Measurements from ENCODE around the gene DENND4B.

The DENND4B gene

DNA sequence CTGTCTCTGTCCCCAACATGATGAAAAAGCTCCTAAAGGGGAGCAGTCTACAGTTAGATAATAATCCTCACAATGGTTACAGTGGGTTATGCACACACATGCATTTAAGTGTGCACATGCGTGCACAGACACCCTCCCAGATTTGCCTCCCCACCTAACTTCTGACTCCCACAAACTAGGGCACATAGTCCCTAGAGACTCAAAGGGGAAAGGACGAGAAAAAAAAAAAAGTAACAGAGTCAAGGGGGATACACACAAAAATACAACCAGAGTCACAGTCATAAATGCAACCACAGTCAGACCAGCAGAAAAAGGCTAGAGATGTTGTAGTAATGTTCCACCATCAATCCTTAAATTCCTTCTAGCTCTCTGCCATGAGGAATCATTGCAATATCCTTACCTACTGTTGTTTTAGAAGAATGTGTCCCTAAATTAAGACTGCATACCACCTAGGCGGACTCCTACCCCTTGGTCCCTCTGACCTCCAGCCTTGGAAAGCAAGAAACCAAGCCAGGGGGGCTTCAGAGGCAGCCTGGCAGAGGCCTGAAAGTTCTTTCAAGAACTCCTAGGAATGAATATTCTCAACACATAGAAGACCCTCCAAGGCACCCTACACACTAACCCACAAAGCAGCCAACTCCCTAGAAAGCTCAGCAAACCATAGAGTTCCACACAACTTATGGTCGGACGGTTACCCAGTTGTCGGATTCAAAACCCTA, 10.6 kb upstream of the DENND4B start:
- Histone ChIP-seq H3K27me3 (ENCODE audit: insufficient read depth, poor library complexity, severe bottlenecking) (no peaks in the 10 kb centered on the region), H3K4me1 (ENCODE audit: insufficient read depth, poor library complexity, severe bottlenecking) (peaks cover 3% of the 10 kb centered on the region), H3K9me3 (ENCODE audit: severe bottlenecking) (no peaks in the 10 kb centered on the region), H3K36me3 (ENCODE audit: low read depth) (peaks cover 35% of the 10 kb centered on the region), H3K27ac (ENCODE audit: poor library complexity, severe bottlenecking) (peak overlapping the region; percentile 66), H3K4me3 (ENCODE audit: severe bottlenecking) (peak overlapping the region; percentile 79)
- DNase-seq (ENCODE audit: low spot score) = no peak
- TF ChIP-seq, protein P1, sequence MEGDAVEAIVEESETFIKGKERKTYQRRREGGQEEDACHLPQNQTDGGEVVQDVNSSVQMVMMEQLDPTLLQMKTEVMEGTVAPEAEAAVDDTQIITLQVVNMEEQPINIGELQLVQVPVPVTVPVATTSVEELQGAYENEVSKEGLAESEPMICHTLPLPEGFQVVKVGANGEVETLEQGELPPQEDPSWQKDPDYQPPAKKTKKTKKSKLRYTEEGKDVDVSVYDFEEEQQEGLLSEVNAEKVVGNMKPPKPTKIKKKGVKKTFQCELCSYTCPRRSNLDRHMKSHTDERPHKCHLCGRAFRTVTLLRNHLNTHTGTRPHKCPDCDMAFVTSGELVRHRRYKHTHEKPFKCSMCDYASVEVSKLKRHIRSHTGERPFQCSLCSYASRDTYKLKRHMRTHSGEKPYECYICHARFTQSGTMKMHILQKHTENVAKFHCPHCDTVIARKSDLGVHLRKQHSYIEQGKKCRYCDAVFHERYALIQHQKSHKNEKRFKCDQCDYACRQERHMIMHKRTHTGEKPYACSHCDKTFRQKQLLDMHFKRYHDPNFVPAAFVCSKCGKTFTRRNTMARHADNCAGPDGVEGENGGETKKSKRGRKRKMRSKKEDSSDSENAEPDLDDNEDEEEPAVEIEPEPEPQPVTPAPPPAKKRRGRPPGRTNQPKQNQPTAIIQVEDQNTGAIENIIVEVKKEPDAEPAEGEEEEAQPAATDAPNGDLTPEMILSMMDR (IDR thresholded peaks at IDR 0.05; ENCODE audit: poor library complexity, severe bottlenecking) = no peak
- ATAC-seq (ENCODE audit: low read depth) = no peak

DNA sequence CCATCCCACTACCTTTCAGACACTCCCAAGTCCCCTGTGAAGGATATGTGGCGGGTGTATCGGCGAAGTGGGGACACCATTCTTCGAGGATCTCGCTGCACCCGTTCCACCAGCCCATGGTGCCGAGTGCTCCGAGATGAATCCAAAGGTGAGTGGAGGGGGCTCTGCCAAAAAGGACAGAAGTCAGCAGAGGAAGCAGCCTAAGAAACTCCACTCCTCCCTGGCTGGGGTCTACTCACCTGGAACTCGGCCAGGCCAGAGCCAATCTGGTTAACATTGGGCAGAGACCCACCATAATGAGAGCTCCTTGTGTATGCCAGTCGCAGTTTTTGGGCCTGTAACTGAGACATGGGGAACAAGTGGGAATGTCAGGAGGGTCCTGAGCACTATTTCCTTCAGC, 8.3 kb upstream of the DENND4B start:
- Histone ChIP-seq H3K27me3 (ENCODE audit: insufficient read depth, poor library complexity, severe bottlenecking) (no peaks in the 10 kb centered on the region), H3K4me1 (ENCODE audit: insufficient read depth, poor library complexity, severe bottlenecking) (peaks cover 3% of the 10 kb centered on the region), H3K9me3 (ENCODE audit: severe bottlenecking) (no peaks in the 10 kb centered on the region), H3K4me3 (ENCODE audit: severe bottlenecking) (no peak overlapping the region), H3K27ac (ENCODE audit: poor library complexity, severe bottlenecking) (no peak overlapping the region), H3K36me3 (ENCODE audit: low read depth) (peaks cover 37% of the 10 kb centered on the region)
- ATAC-seq (ENCODE audit: low read depth) = no peak
- TF ChIP-seq, protein P1 (IDR thresholded peaks at IDR 0.05; ENCODE audit: poor library complexity, severe bottlenecking) = no peak
- no peak for DNase-seq (ENCODE audit: low spot score)

DNA sequence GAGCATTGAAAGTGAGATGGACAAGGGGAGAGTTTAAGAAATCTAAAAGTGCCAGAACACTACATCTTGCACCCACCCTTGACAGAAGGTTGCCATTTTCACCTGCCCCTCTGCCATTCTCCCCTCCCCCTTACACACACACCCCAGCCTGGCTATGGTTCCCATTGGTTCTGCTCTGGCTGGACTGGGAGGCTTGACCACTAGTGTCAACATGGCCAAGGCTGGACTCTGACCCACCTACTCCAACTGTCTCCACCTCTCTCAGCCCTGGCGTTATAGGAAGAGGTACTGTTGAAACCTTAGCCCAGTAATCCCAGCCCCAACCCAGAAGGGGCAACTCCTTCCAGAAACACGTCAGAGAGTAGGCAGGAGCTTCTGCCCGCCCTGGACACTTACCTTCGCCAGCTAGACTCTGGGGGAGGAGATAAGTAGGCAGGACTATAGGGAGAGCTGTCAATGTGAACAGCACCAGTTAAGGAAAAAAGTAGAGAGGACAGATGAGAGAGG, 7.4 kb upstream of the DENND4B start:
- Histone ChIP-seq H3K27ac (ENCODE audit: poor library complexity, severe bottlenecking) (no peak overlapping the region), H3K4me3 (ENCODE audit: severe bottlenecking) (no peak overlapping the region), H3K4me1 (ENCODE audit: insufficient read depth, poor library complexity, severe bottlenecking) (peaks cover 3% of the 10 kb centered on the region), H3K27me3 (ENCODE audit: insufficient read depth, poor library complexity, severe bottlenecking) (no peaks in the 10 kb centered on the region), H3K9me3 (ENCODE audit: severe bottlenecking) (no peaks in the 10 kb centered on the region), H3K36me3 (ENCODE audit: low read depth) (peaks cover 39% of the 10 kb centered on the region)
- TF ChIP-seq, protein P1 (IDR thresholded peaks at IDR 0.05; ENCODE audit: poor library complexity, severe bottlenecking) = no peak
- no peak for DNase-seq (ENCODE audit: low spot score)
- ATAC-seq (ENCODE audit: low read depth) = no peak

DNA sequence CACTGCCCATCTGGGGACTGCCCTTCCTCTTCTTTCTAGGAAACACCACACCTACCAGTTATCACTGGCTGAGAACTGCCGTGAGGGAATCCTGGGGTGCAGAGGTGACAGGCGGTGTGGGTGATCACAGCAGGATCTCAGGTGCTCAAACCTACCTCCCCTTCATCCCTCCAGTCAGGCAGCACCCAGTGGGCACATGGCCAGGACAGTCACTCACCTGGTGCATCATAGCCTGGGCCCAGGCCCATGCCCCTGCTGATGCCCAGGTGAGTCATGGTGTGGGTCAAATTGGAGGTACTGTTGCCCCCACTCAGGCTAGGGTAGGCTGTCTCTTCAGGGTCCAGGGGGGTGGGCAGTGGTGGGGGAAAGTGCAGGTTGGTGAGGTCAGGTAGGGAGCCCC, 5.3 kb upstream of the DENND4B start:
- Histone ChIP-seq H3K36me3 (ENCODE audit: low read depth) (peaks cover 46% of the 10 kb centered on the region), H3K27me3 (ENCODE audit: insufficient read depth, poor library complexity, severe bottlenecking) (no peaks in the 10 kb centered on the region), H3K27ac (ENCODE audit: poor library complexity, severe bottlenecking) (no peak overlapping the region), H3K9me3 (ENCODE audit: severe bottlenecking) (no peaks in the 10 kb centered on the region), H3K4me3 (ENCODE audit: severe bottlenecking) (no peak overlapping the region), H3K4me1 (ENCODE audit: insufficient read depth, poor library complexity, severe bottlenecking) (peaks cover 1% of the 10 kb centered on the region)
- peak; percentile 67; the same call in 1 of the 3 replicates for ATAC-seq (ENCODE audit: low read depth)
- peak; percentile 65 for DNase-seq (ENCODE audit: low spot score)
- TF ChIP-seq, protein P1 (IDR thresholded peaks at IDR 0.05; ENCODE audit: poor library complexity, severe bottlenecking) = no peak

DNA sequence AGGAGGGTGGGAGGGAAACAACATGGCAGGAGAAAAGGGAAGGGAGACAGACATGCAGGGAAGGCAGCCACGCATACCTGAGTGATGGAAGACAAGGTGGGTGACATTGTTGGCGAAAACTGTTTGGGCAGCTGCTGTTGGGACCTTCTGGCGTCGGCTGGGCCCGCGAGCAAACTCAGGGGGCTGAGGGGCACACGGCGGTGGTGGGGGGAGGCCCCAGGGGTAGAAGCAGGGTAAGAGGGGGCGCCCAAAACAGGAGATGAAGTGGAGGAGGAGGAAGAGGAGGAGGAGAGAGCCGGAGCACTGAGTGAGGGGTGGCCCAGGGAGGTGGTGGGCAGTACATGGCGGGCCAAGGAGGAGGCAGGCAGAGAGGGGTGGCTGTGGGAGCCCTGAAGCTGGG, 4.7 kb upstream of the DENND4B start:
- no peak overlapping the region for H3K4me3 ChIP-seq (ENCODE audit: severe bottlenecking)
- H3K27ac ChIP-seq (ENCODE audit: poor library complexity, severe bottlenecking) = no peak overlapping the region
- no peaks in the 10 kb centered on the region for H3K4me1 ChIP-seq (ENCODE audit: insufficient read depth, poor library complexity, severe bottlenecking)
- no peaks in the 10 kb centered on the region for H3K27me3 ChIP-seq (ENCODE audit: insufficient read depth, poor library complexity, severe bottlenecking)
- no peaks in the 10 kb centered on the region for H3K9me3 ChIP-seq (ENCODE audit: severe bottlenecking)
- H3K36me3 ChIP-seq (ENCODE audit: low read depth) = peaks cover 46% of the 10 kb centered on the region
- DNase-seq (ENCODE audit: low spot score) = no peak
- TF ChIP-seq, protein P1 (IDR thresholded peaks at IDR 0.05; ENCODE audit: poor library complexity, severe bottlenecking) = no peak
- ATAC-seq (ENCODE audit: low read depth) = no peak
